Breast epithelium (tissue), 3 donors: ENCODE measurements around the gene ZNF618.

ENCODE experiments used
- POLR2A ChIP-seq: fragments of 450-650 bp; IDR thresholded peaks from one replicate; pipeline ENCODE4 v1.6.1; 2016; ENCODE audit warnings: antibody characterized with exemption, mild to moderate bottlenecking, moderate library complexity
- POLR2AphosphoS5 ChIP-seq, 3 donors: sonication (generic); formaldehyde crosslinking; IDR thresholded peaks; one replicate each; pipeline ENCODE4 v1.6.1; 2017; ENCODE audit warnings: antibody characterized with exemption in 3 of 3
- TF ChIP-seq, protein P1 (sequence below), 3 donors: fragments of 450-650 bp; IDR thresholded peaks; one replicate each; pipeline ENCODE4 v1.5.1; 2016 to 2017; ENCODE audit warnings: antibody characterized with exemption in 3 of 3, mild to moderate bottlenecking in 3 of 3, moderate library complexity in 3 of 3

DNA sequence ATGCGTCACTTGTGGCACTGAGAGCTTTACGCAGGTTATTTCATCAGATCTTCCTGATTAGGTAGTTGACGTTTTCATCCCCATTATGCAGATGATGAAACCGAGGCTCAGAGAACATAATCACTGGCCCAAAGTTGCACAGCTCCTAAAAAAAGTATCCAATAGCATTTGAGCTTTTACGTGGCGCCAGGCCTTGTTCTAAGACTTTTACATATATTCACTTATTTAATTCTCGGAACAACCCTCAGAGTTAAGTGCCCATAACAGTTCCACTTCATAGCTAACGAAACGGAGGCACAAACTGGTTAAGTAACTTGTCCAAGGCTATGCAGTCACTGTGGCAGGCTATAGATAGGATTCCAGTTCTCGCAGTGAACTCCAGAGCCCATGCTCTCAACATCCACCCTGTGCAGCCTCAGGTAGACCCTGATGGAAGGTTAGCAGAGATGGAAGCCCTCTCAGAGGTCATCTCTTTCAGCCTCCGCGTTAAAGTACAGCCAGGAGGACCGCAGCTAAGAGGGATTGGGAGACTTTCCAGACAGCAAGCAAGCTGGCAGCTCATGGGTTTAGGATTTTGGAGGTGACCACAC lies 162.7 kb downstream of the ZNF618 start:
- TF ChIP-seq POLR2A (no peak), POLR2AphosphoS5 (IDR thresholded peaks at IDR 0.05) (no peak)
- TF ChIP-seq, protein P1, sequence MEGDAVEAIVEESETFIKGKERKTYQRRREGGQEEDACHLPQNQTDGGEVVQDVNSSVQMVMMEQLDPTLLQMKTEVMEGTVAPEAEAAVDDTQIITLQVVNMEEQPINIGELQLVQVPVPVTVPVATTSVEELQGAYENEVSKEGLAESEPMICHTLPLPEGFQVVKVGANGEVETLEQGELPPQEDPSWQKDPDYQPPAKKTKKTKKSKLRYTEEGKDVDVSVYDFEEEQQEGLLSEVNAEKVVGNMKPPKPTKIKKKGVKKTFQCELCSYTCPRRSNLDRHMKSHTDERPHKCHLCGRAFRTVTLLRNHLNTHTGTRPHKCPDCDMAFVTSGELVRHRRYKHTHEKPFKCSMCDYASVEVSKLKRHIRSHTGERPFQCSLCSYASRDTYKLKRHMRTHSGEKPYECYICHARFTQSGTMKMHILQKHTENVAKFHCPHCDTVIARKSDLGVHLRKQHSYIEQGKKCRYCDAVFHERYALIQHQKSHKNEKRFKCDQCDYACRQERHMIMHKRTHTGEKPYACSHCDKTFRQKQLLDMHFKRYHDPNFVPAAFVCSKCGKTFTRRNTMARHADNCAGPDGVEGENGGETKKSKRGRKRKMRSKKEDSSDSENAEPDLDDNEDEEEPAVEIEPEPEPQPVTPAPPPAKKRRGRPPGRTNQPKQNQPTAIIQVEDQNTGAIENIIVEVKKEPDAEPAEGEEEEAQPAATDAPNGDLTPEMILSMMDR (IDR thresholded peaks at IDR 0.05), result no peak
